WTC11 (cell line): ENCODE measurements around the gene ROR2. TPM values are rescaled to one million over a fixed set of nuclear protein-coding genes. Genes with fewer than 3 reads are reported as not detected.

Experiments
- ATAC-seq: fragments of 200-7000 bp; cut with Tn5 transposase; 2 replicates; pipeline ENCODE4 v1.10.0; 2021; ENCODE audit warnings: mild to moderate bottlenecking, moderate library complexity
- CTCF ChIA-PET: fragments of 300-600 bp; sonication (Branson Sonifier 250); formaldehyde crosslinking; loops from one replicate; lab custom pipeline; 2021; ENCODE audit warnings: antibody characterized with exemption; lab: Charles Lee
- POLR2A ChIA-PET: fragments of 350-600 bp; sonication (Branson Sonifier 250); formaldehyde crosslinking; loops from one replicate; lab custom pipeline; 2021; ENCODE audit warnings: antibody characterized with exemption; lab: Charles Lee
- DNase-seq: peaks from one replicate; pipeline ENCODE4 v3.0.0; 2021; ENCODE audit warnings: low spot score
- H3K27ac Mint-ChIP-seq: 2 replicates; pipeline ENCODE4 v1.8.0; 2021; ENCODE audit warnings: mixed read lengths
- H3K27me3 Mint-ChIP-seq: 2 replicates; pipeline ENCODE4 v1.8.0; 2021; ENCODE audit warnings: low read depth, mild to moderate bottlenecking, moderate library complexity, mixed read lengths
- H3K36me3 Mint-ChIP-seq: 2 replicates; pipeline ENCODE4 v1.8.0; 2021; ENCODE audit warnings: mixed read lengths
- H3K4me1 Mint-ChIP-seq: 2 replicates; pipeline ENCODE4 v1.8.0; 2022; ENCODE audit warnings: mixed read lengths
- H3K4me3 Mint-ChIP-seq: 2 replicates; pipeline ENCODE4 v1.8.0; 2021; ENCODE audit warnings: mild to moderate bottlenecking, moderate library complexity, mixed read lengths
- H3K9me3 Mint-ChIP-seq: 2 replicates; pipeline ENCODE4 v1.8.0; 2021; ENCODE audit warnings: mixed read lengths
- ARID4B ChIP-seq: sonication (generic); formaldehyde crosslinking; IDR thresholded peaks from 2 replicates; pipeline ENCODE4 v1.8.0; 2023; ENCODE audit warnings: missing genetic modification reagents, mild to moderate bottlenecking, borderline replicate concordance
- CTCF ChIP-seq: fragments of 200-600 bp; IDR thresholded peaks from 2 replicates; pipeline ENCODE4 v1.8.0; 2022; ENCODE audit warnings: antibody characterized with exemption
- HMGXB4 ChIP-seq: sonication (generic); formaldehyde crosslinking; IDR thresholded peaks from 2 replicates; pipeline ENCODE4 v1.8.1; 2023; ENCODE audit warnings: mild to moderate bottlenecking, moderate library complexity, missing genetic modification reagents
- IRF1 ChIP-seq: sonication (generic); formaldehyde crosslinking; IDR thresholded peaks from 2 replicates; pipeline ENCODE4 v1.8.0; 2023; ENCODE audit warnings: missing genetic modification reagents
- MXD4 ChIP-seq: fragments of 250-450 bp; sonication (Bioruptor Pico); IDR thresholded peaks from 2 replicates; pipeline ENCODE4 v1.8.0; 2021; ENCODE audit warnings: mild to moderate bottlenecking, moderate library complexity, borderline replicate concordance
- OVOL2 ChIP-seq: fragments of 250-450 bp; sonication (Bioruptor Pico); IDR thresholded peaks from 2 replicates; pipeline ENCODE4 v1.9.0; 2021; ENCODE audit warnings: mild to moderate bottlenecking, borderline replicate concordance
- SP1 ChIP-seq: sonication (generic); formaldehyde crosslinking; conservative IDR thresholded peaks from 2 replicates; pipeline ENCODE4 v1.8.1; 2022; ENCODE audit warnings: missing genetic modification reagents
- TCF7 ChIP-seq: sonication (generic); formaldehyde crosslinking; IDR thresholded peaks from 2 replicates; pipeline ENCODE4 v1.8.0; 2022; ENCODE audit warnings: mild to moderate bottlenecking, low read depth, missing genetic modification reagents, moderate library complexity
- USF1 ChIP-seq: sonication (generic); formaldehyde crosslinking; IDR thresholded peaks from 2 replicates; pipeline ENCODE4 v1.8.0; 2022; ENCODE audit warnings: mild to moderate bottlenecking, missing genetic modification reagents
- ZBTB43 ChIP-seq: sonication (generic); formaldehyde crosslinking; IDR thresholded peaks from 2 replicates; pipeline ENCODE4 v1.8.1; 2023; ENCODE audit warnings: mild to moderate bottlenecking, missing genetic modification reagents
- ZNF263 ChIP-seq: sonication (generic); formaldehyde crosslinking; IDR thresholded peaks from 2 replicates; pipeline ENCODE4 v1.8.1; 2022; ENCODE audit warnings: low read depth, mild to moderate bottlenecking, moderate library complexity, missing genetic modification reagents
- ZSCAN18 ChIP-seq: fragments of 250-450 bp; sonication (Bioruptor Pico); IDR thresholded peaks from 2 replicates; pipeline ENCODE4 v2.1.2; 2022; ENCODE audit warnings: mild to moderate bottlenecking, moderate library complexity
- total RNA-seq: library from RNA; stranded (reverse); gene quantifications from 3 replicates; pipeline ENCODE4 v1.2.3, GENCODE V29; 2021
- TF ChIP-seq, protein P1 (sequence below): sonication (generic); formaldehyde crosslinking; IDR thresholded peaks from 2 replicates; pipeline ENCODE4 v1.8.1; 2023; ENCODE audit warnings: mild to moderate bottlenecking, missing genetic modification reagents, borderline replicate concordance

Gene ROR2
- total RNA-seq, 1 experiment from 2014 or later, result 19.8 TPM

DNA sequence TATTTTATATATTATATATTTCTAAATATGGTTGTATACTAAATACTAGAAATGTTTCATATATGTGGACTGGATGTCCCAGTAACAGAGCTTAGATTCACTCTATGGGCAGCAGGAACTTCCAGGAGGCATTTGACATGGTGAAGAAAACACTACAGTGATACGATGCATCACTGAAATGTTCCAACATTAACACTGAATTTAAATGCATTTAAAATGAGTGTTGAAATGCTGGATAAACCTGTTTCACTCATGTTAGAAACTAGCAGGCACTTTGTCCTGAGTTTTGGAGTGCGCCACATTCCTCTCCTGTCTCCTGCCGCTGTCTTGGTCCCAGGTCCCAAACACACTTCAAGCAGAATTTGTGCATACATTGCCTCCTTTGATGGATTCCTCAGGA lies 288.6 kb downstream of the ROR2 start (continued):
- TF ChIP-seq, protein P1, sequence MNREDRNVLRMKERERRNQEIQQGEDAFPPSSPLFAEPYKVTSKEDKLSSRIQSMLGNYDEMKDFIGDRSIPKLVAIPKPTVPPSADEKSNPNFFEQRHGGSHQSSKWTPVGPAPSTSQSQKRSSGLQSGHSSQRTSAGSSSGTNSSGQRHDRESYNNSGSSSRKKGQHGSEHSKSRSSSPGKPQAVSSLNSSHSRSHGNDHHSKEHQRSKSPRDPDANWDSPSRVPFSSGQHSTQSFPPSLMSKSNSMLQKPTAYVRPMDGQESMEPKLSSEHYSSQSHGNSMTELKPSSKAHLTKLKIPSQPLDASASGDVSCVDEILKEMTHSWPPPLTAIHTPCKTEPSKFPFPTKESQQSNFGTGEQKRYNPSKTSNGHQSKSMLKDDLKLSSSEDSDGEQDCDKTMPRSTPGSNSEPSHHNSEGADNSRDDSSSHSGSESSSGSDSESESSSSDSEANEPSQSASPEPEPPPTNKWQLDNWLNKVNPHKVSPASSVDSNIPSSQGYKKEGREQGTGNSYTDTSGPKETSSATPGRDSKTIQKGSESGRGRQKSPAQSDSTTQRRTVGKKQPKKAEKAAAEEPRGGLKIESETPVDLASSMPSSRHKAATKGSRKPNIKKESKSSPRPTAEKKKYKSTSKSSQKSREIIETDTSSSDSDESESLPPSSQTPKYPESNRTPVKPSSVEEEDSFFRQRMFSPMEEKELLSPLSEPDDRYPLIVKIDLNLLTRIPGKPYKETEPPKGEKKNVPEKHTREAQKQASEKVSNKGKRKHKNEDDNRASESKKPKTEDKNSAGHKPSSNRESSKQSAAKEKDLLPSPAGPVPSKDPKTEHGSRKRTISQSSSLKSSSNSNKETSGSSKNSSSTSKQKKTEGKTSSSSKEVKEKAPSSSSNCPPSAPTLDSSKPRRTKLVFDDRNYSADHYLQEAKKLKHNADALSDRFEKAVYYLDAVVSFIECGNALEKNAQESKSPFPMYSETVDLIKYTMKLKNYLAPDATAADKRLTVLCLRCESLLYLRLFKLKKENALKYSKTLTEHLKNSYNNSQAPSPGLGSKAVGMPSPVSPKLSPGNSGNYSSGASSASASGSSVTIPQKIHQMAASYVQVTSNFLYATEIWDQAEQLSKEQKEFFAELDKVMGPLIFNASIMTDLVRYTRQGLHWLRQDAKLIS (CRISPR knock-in tag), result no peak
- TF ChIP-seq MXD4, result no peak
- TF ChIP-seq CTCF, result no peak
- no peak for TF ChIP-seq ZNF263 (CRISPR knock-in tag)

DNA sequence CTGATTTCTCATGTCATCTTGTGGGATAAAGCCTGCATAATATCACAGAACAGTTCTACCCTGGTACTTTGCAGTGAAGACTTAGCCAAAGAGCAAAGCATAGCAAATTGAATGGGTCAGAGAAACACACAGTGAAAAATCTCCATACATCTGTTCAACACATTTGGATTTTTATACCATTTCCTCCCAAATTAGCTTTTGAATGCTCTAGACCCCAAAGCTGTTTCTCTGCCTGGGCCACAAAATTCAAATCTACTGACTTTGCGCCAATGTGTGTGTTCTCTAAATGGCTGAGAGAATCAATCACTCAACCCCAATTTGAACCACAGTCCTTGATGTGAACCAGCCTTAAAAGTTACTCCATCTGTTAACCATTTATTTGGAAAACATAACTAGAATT lies 289.5 kb downstream of the ROR2 start:
- Mint-ChIP-seq H3K4me1 (peaks cover 14% of the 10 kb centered on the region), H3K4me3 (no peak overlapping the region), H3K27me3 (peaks cover under 1% of the 10 kb centered on the region; the same call in 1 of the 2 replicates), H3K36me3 (no peaks in the 10 kb centered on the region), H3K9me3 (no peaks in the 10 kb centered on the region), H3K27ac (no peak overlapping the region)
- CTCF ChIA-PET, result interaction anchor here (1.5 to 1.9 kb wide), 4 partner anchors 59 to 746 kb away, joined by 3 to 5 read pairs (median 4); no protein-coding TSS in a partner anchor
- ATAC-seq (no peak), DNase-seq (no peak)
- no peak for TF ChIP-seq ZSCAN18
- no peak for TF ChIP-seq TCF7 (CRISPR knock-in tag)
- TF ChIP-seq ZBTB43, result no peak
- TF ChIP-seq IRF1 (CRISPR knock-in tag), result no peak
- no peak for TF ChIP-seq HMGXB4
- no peak for TF ChIP-seq ARID4B (CRISPR knock-in tag)
- no peak for TF ChIP-seq SP1 (CRISPR knock-in tag)
- TF ChIP-seq OVOL2 (CRISPR knock-in tag), result no peak
- TF ChIP-seq USF1, result no peak
- POLR2A ChIA-PET, result no interaction called here
